Vagina (tissue), 2 donors: ENCODE measurements around the gene NSMCE3. TPM values are rescaled to one million over a fixed set of nuclear protein-coding genes. Genes with fewer than 3 reads are reported as not detected.

Experiments
- DNase-seq, 2 donors: peaks; one replicate each; pipeline ENCODE4 v3.0.0-alpha.2; 2017; ENCODE audit errors: extremely low spot score in 2 of 2
- H3K27ac ChIP-seq: fragments of 200-600 bp; sonication (generic); one replicate; pipeline ENCODE4 v1.5.1; 2019
- H3K27me3 ChIP-seq: fragments of 200-600 bp; sonication (generic); one replicate; pipeline ENCODE4 v1.5.1; 2019
- H3K36me3 ChIP-seq, 2 donors: fragments of 200-600 bp; sonication (generic); one replicate each; pipeline ENCODE4 v1.5.1; 2017 to 2019
- H3K4me1 ChIP-seq: fragments of 200-600 bp; sonication (generic); one replicate; pipeline ENCODE4 v1.5.1; 2019
- H3K4me3 ChIP-seq, 2 donors: fragments of 200-600 bp; sonication (generic); 1 replicate in 1 of 2; 2 replicates in 1 of 2; pipeline ENCODE4 v1.5.1; 2016 to 2019
- H3K9me3 ChIP-seq: fragments of 200-600 bp; sonication (generic); one replicate; pipeline ENCODE4 v1.5.1; 2019
- CTCF ChIP-seq, 3 experiments: fragments of 450-650 bp in 2 of 3; fragments of 200-600 bp in 1 of 3; sonication (generic) in 1 of 3; IDR thresholded peaks; one replicate each; pipeline ENCODE4 v1.5.1; 2017 to 2019; ENCODE audit warnings: antibody characterized with exemption in 3 of 3, mild to moderate bottlenecking in 2 of 3, moderate library complexity in 2 of 3
- POLR2A ChIP-seq, 2 donors: fragments of 450-650 bp; IDR thresholded peaks; one replicate each; pipeline ENCODE4 v1.6.1; 2017; ENCODE audit warnings: antibody characterized with exemption in 2 of 2, mild to moderate bottlenecking in 2 of 2, moderate library complexity in 2 of 2
- POLR2AphosphoS5 ChIP-seq, 2 donors: sonication (generic); formaldehyde crosslinking; IDR thresholded peaks; one replicate each; pipeline ENCODE4 v1.9.0; 2017; ENCODE audit warnings: antibody characterized with exemption in 2 of 2, mild to moderate bottlenecking in 2 of 2, low read depth in 1 of 2; ENCODE audit not compliant: insufficient read depth in 1 of 2
- intact Hi-C: fragments of 100-400 bp; cut with DNase I; formaldehyde crosslinking; loops from one replicate; pipeline ENCODE4 v1.15.1; 2023
- total RNA-seq: library from RNA; depleted of rRNA; stranded (reverse); fragments of >200 nt; gene quantifications from one replicate; pipeline ENCODE4 v1.2.3, GENCODE V29; 2016

Gene NSMCE3
- total RNA-seq, 1 donor from 2014 or later: 8.8 TPM

- H3K4me3 ChIP-seq: no peak overlapping the region
- no peaks in the 10 kb centered on the region for H3K27me3 ChIP-seq
- no peaks in the 10 kb centered on the region for H3K36me3 ChIP-seq
- TF ChIP-seq POLR2A (IDR thresholded peaks at IDR 0.05) (no peak), CTCF (IDR thresholded peaks at IDR 0.05) (no peak)
- no peaks in the 10 kb centered on the region for H3K9me3 ChIP-seq
- no peaks in the 10 kb centered on the region for H3K4me1 ChIP-seq
- intact Hi-C loops: no loop called here
- no peak overlapping the region for H3K27ac ChIP-seq
- DNase-seq: no peak
These were observed 25.2 kb upstream of the NSMCE3 start for GRCh38 chr15:29294732-29295325.

DNA sequence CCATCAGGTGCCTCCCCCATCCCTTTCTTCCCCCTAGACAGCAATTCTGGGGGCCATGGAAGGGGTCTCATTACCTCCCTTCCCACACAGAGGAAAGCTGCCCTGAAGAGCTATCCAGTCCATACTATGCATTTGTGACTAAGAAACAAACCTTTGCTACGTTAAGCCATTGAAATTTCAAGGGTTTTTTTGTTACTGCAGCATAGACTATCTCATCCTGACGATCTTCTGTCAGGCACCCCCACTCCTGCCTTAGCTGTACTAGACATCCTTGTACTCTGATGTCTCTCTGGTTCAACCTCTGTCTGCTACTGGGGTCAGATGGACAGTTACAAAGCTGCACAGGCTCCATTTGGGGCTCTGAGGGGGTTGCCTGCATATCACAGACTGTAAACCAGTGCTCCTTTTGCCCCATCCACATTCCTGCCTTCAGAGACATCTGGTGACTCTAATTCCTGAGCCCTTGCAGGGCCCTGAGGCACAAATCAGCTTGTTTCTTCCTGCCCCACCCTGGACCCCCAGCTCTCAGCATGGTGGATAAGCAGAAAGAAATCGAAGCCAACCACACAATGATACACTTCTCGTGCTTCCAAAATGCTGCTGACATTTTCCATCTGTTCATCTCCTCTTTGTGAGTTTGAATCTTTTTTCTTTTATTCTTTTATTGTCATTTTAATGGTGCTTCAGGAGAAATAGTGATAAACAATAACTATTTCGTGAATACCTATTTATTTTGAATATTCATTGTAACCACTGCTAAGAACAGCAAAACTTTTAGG lies 21.6 kb upstream of the NSMCE3 start:
- H3K4me3 ChIP-seq: no peak overlapping the region
- H3K4me1 ChIP-seq: no peaks in the 10 kb centered on the region
- no peak overlapping the region for H3K27ac ChIP-seq
- no peak for DNase-seq
- no peaks in the 10 kb centered on the region for H3K27me3 ChIP-seq
- TF ChIP-seq POLR2A (IDR thresholded peaks at IDR 0.05): no peak
- TF ChIP-seq CTCF (IDR thresholded peaks at IDR 0.05): no peak
- TF ChIP-seq POLR2AphosphoS5 (IDR thresholded peaks at IDR 0.05; ENCODE audit: insufficient read depth in 1 of 2, low read depth in 1 of 2): no peak
- no peaks in the 10 kb centered on the region for H3K9me3 ChIP-seq
- intact Hi-C loops: no loop called here
- no peaks in the 10 kb centered on the region for H3K36me3 ChIP-seq

- no peak for DNase-seq
- no peak overlapping the region for H3K27ac ChIP-seq
These were observed 19.6 kb upstream of the NSMCE3 start for GRCh38 chr15:29289173-29289572.

GRCh38 chr15:29285386-29285785 lies 15.8 kb upstream of the NSMCE3 start:
- H3K4me3 ChIP-seq: no peak overlapping the region
- intact Hi-C loops: no loop called here

More at GRCh38 chr15:29289173-29289572, 19.6 kb upstream of the NSMCE3 start:
- TF ChIP-seq POLR2A (IDR thresholded peaks at IDR 0.05) (no peak), POLR2AphosphoS5 (IDR thresholded peaks at IDR 0.05; ENCODE audit: insufficient read depth in 1 of 2, low read depth in 1 of 2) (no peak), CTCF (IDR thresholded peaks at IDR 0.05) (no peak)
- Histone ChIP-seq H3K27me3 (no peaks in the 10 kb centered on the region), H3K4me3 (no peak overlapping the region), H3K9me3 (no peaks in the 10 kb centered on the region), H3K4me1 (no peaks in the 10 kb centered on the region), H3K36me3 (no peaks in the 10 kb centered on the region)
- intact Hi-C loops: no loop called here

More at GRCh38 chr15:29285386-29285785, 15.8 kb upstream of the NSMCE3 start:
- no peaks in the 10 kb centered on the region for H3K36me3 ChIP-seq
- no peak for TF ChIP-seq POLR2AphosphoS5 (IDR thresholded peaks at IDR 0.05; ENCODE audit: insufficient read depth in 1 of 2, low read depth in 1 of 2)
- no peak for TF ChIP-seq CTCF (IDR thresholded peaks at IDR 0.05)
- TF ChIP-seq POLR2A (IDR thresholded peaks at IDR 0.05): no peak
- H3K9me3 ChIP-seq: no peaks in the 10 kb centered on the region
- no peaks in the 10 kb centered on the region for H3K27me3 ChIP-seq
- H3K4me1 ChIP-seq: no peaks in the 10 kb centered on the region
- no peak overlapping the region for H3K27ac ChIP-seq
- DNase-seq: no peak
